Smooth muscle cell (in vitro differentiated cells): ENCODE measurements around the gene MXD1. TPM values are rescaled to one million over a fixed set of nuclear protein-coding genes. Genes with fewer than 3 reads are reported as not detected.

Experiments used
- DNase-seq: peaks from one replicate; lab custom pipeline; 2025; ENCODE audit not compliant: unreplicated experiment; lab: John Stamatoyannopoulos, UW
- H2AFZ ChIP-seq: fragments of 200-600 bp; sonication (generic); 2 replicates; pipeline ENCODE4 v1.6.0; 2016; ENCODE audit warnings: antibody characterized with exemption, low read depth, mild to moderate bottlenecking
- H3F3A ChIP-seq: fragments of 200-600 bp; sonication (generic); 2 replicates; pipeline ENCODE4 v1.6.0; 2017; ENCODE audit warnings: antibody characterized with exemption, low read depth
- H3K27ac ChIP-seq: fragments of 200-600 bp; sonication (generic); 2 replicates; pipeline ENCODE4 v1.5.1; 2016; ENCODE audit warnings: low read depth, mild to moderate bottlenecking
- H3K27me3 ChIP-seq: fragments of 200-600 bp; sonication (generic); 2 replicates; pipeline ENCODE4 v1.6.1; 2016; ENCODE audit warnings: low read depth, mild to moderate bottlenecking
- H3K36me3 ChIP-seq: fragments of 200-600 bp; sonication (generic); 2 replicates; pipeline ENCODE4 v1.5.1; 2016; ENCODE audit warnings: low read depth
- H3K4me1 ChIP-seq: fragments of 200-600 bp; sonication (generic); 2 replicates; pipeline ENCODE4 v1.5.1; 2016; ENCODE audit warnings: low read depth
- H3K4me2 ChIP-seq: fragments of 200-600 bp; sonication (generic); 2 replicates; pipeline ENCODE4 v1.6.0; 2016; ENCODE audit warnings: mild to moderate bottlenecking
- H3K4me3 ChIP-seq: fragments of 200-600 bp; sonication (generic); 2 replicates; pipeline ENCODE4 v1.5.1; 2016; ENCODE audit warnings: mild to moderate bottlenecking
- H3K79me2 ChIP-seq: fragments of 200-600 bp; sonication (generic); 2 replicates; pipeline ENCODE4 v1.6.0; 2016; ENCODE audit warnings: low read depth, mild to moderate bottlenecking
- H3K9ac ChIP-seq: fragments of 200-600 bp; sonication (generic); 2 replicates; pipeline ENCODE4 v1.6.0; 2016; ENCODE audit warnings: low read depth
- H3K9me3 ChIP-seq: fragments of 200-600 bp; sonication (generic); replicated peaks from 2 replicates; pipeline ENCODE4 v1.5.1; 2016; ENCODE audit warnings: low read depth
- H4K20me1 ChIP-seq: fragments of 200-600 bp; sonication (generic); 2 replicates; pipeline ENCODE4 v1.6.0; 2016; ENCODE audit warnings: low read depth
- WGBS: methylation state at CpG from one replicate; pipeline ENCODE4 v1.1.7; 2016; ENCODE audit warnings: low lambda C conversion rate; 5-methylcytosine and 5-hydroxymethylcytosine counted together
- polyA plus RNA-seq: library from polyadenylated mRNA; unstranded; fragments of >200 nt; fragmentation: Nextera tagmentation; extraction: Ambion mirVana; gene quantifications from 2 replicates; pipeline ENCODE4 v1.2.1, GENCODE V29; 2016
- total RNA-seq: library from RNA; depleted of rRNA; stranded (reverse); fragments of >200 nt; gene quantifications from 2 replicates; pipeline ENCODE4 v1.2.3, GENCODE V29; 2014
- TF ChIP-seq, protein P1 (sequence below): fragments of 200-600 bp; sonication (generic); IDR thresholded peaks from 2 replicates; pipeline ENCODE4 v1.5.1; 2017; ENCODE audit warnings: borderline replicate concordance, mild to moderate bottlenecking, antibody characterized with exemption; ENCODE audit not compliant: insufficient read depth, poor library complexity, severe bottlenecking

Gene MXD1
- total and polyA plus RNA-seq, 2 experiments from 2014 or later = 7.9 to 10.2 TPM

DNA sequence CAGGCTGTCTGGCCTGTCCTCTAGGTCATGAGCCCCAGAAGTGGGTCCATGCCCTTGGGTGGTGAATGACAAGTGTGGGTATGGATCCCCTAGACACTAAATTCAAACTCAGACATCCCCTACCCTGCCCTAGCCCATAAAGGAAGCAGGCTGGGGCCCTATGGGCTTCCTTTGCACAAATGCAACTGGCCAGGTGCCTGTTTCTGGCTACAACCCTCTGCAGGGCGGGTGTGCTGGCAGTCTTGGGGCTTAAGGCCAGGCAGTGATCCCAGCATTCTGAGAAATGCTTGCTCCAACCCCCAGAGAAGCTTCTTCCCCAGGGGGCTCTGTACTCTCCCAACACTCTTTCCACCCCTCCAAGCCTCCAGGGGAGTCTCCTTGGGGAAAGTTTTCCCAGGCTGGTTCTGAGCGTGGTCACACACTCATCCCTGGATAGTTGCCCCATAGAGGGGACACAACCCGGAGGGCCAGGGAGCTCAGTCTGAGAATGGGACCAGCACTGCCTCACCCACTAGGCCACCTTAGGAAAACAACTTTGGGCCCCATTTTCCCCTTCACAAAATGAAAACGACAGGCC, 63.1 kb downstream of the MXD1 start:
- Histone ChIP-seq H3K4me3 (no peak overlapping the region), H3K79me2 (no peaks in the 10 kb centered on the region), H3F3A (no peaks in the 10 kb centered on the region), H2AFZ (no peak overlapping the region), H4K20me1 (no peaks in the 10 kb centered on the region), H3K9ac (no peak overlapping the region), H3K9me3 (no peaks in the 10 kb centered on the region), H3K27me3 (no peaks in the 10 kb centered on the region), H3K4me2 (no peak overlapping the region), H3K4me1 (no peaks in the 10 kb centered on the region), H3K27ac (no peak overlapping the region), H3K36me3 (no peaks in the 10 kb centered on the region)
- 66% methylated on average over 4 of the region's 4 CpGs for WGBS
- DNase-seq = no peak
- TF ChIP-seq, protein P1, sequence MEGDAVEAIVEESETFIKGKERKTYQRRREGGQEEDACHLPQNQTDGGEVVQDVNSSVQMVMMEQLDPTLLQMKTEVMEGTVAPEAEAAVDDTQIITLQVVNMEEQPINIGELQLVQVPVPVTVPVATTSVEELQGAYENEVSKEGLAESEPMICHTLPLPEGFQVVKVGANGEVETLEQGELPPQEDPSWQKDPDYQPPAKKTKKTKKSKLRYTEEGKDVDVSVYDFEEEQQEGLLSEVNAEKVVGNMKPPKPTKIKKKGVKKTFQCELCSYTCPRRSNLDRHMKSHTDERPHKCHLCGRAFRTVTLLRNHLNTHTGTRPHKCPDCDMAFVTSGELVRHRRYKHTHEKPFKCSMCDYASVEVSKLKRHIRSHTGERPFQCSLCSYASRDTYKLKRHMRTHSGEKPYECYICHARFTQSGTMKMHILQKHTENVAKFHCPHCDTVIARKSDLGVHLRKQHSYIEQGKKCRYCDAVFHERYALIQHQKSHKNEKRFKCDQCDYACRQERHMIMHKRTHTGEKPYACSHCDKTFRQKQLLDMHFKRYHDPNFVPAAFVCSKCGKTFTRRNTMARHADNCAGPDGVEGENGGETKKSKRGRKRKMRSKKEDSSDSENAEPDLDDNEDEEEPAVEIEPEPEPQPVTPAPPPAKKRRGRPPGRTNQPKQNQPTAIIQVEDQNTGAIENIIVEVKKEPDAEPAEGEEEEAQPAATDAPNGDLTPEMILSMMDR = no peak

DNA sequence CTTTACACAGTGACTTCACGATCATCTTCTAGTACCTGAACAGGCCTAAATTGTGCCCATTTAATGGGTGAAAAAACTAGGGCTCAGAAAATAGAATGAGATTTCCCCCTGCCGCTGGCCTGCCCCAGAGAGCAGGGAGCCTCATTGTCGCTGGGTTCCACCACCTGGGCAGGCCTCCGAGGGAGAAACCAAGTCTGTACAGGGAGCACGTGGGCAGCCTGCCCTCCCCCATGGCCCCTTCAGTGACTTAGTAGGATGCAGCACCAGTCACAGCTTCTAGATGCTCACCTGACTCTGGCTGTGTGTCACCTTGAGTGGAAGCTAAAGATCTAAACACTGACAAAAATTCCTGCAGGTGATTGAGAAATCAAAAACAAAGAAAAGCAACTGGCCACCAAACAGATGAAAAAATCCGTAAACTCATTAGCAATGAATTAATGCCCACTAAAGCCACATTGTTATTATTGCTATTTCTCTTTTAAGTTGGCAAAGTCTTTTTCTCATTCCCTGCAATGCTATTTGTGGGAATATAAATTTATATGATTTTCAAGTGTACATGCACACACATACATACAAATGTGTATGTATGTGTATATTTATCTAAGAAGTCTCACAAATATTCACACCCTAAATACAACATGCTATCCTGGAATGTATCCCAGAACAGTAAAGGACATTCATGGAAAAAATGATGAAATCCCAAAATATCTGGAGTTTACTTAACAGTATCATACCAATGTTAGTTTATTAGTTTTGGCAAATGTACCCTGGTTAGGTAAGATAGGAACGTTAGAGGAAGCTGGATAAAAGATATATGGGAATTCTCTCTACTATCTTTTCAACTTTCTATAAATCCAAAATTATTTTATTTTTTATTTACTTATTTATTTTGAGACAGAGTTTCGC, 65.2 kb downstream of the MXD1 start:
- Histone ChIP-seq H3K27me3 (no peaks in the 10 kb centered on the region), H3F3A (no peaks in the 10 kb centered on the region), H2AFZ (no peak overlapping the region), H3K4me3 (no peak overlapping the region), H3K9me3 (no peaks in the 10 kb centered on the region), H3K36me3 (no peaks in the 10 kb centered on the region), H3K79me2 (no peaks in the 10 kb centered on the region), H3K9ac (no peak overlapping the region), H3K27ac (no peak overlapping the region), H4K20me1 (no peaks in the 10 kb centered on the region), H3K4me1 (no peaks in the 10 kb centered on the region), H3K4me2 (no peak overlapping the region)
- DNase-seq = no peak
- WGBS = 89% methylated on average over 8 of the region's 8 CpGs
- TF ChIP-seq, protein P1 = no peak

DNA sequence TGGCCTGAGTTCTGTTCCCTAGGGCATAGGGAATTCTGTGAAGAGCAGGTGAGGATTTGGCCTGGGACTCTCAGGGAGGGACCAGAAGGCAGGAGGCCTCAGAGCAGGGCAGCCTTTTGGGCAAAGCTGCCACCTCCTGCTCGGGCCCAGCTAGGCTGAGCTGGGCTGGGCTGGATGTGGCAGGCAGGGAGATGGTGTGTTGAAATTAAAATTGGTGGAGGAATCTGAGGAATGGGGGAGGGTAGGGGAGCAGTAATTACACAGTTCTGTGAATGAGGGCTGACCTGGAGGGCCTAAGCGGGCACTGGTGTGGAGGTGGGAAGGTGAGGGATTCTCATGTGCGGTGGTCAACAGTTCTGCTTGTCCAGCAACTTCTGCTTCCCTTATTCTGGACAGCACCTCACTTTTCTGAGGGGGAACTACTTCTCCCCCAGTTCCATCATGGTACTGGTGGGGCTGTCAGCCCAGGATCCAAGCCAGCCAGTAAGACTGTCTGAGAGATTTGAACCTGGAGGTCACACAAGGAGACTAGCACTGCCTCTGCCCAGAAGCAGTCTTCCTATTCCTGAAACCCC, 68.6 kb downstream of the MXD1 start:
- no peak overlapping the region for H3K27ac ChIP-seq
- no peak for DNase-seq
- no peaks in the 10 kb centered on the region for H3F3A ChIP-seq
- no peak overlapping the region for H3K4me2 ChIP-seq
- no peak overlapping the region for H3K9ac ChIP-seq
- no peak overlapping the region for H3K4me3 ChIP-seq
- no peaks in the 10 kb centered on the region for H3K27me3 ChIP-seq
- no peaks in the 10 kb centered on the region for H3K36me3 ChIP-seq
- H2AFZ ChIP-seq = no peak overlapping the region
- H3K9me3 ChIP-seq = no peaks in the 10 kb centered on the region
- WGBS = 100% methylated on average over 3 of the region's 3 CpGs
- no peaks in the 10 kb centered on the region for H3K79me2 ChIP-seq
- H3K4me1 ChIP-seq = no peaks in the 10 kb centered on the region
- no peaks in the 10 kb centered on the region for H4K20me1 ChIP-seq
- TF ChIP-seq, protein P1 = no peak
